Cortex of kidney (tissue), 1 donor: ENCODE results near the gene CHD3.

Experiments
- DNase-seq: peaks from one replicate; lab custom pipeline; 2025; lab: John Stamatoyannopoulos, UW

The CHD3 gene

GRCh38 chr17:7894226-7894625, 5.6 kb downstream of the CHD3 start:
- DNase-seq, result no peak

DNA sequence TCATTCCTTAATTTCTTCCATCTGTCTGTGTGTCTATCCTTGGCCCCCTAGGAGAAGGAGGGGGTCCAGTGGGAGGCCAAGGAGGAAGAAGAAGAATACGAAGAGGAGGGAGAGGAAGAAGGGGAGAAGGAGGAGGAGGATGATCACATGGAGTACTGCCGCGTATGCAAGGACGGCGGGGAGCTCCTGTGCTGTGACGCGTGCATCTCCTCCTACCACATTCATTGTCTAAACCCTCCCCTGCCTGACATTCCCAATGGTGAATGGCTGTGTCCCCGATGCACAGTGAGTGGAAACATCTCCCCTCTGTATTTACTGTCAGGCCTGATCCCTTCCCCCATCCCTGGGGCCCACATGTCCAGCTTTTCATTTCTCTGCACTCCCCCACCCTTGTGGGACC, 6.3 kb downstream of the CHD3 start:
- no peak for DNase-seq

GRCh38 chr17:7897090-7897489, 8.5 kb downstream of the CHD3 start:
- no peak for DNase-seq

GRCh38 chr17:7897773-7898172, 9.2 kb downstream of the CHD3 start:
- DNase-seq, result no peak

DNA sequence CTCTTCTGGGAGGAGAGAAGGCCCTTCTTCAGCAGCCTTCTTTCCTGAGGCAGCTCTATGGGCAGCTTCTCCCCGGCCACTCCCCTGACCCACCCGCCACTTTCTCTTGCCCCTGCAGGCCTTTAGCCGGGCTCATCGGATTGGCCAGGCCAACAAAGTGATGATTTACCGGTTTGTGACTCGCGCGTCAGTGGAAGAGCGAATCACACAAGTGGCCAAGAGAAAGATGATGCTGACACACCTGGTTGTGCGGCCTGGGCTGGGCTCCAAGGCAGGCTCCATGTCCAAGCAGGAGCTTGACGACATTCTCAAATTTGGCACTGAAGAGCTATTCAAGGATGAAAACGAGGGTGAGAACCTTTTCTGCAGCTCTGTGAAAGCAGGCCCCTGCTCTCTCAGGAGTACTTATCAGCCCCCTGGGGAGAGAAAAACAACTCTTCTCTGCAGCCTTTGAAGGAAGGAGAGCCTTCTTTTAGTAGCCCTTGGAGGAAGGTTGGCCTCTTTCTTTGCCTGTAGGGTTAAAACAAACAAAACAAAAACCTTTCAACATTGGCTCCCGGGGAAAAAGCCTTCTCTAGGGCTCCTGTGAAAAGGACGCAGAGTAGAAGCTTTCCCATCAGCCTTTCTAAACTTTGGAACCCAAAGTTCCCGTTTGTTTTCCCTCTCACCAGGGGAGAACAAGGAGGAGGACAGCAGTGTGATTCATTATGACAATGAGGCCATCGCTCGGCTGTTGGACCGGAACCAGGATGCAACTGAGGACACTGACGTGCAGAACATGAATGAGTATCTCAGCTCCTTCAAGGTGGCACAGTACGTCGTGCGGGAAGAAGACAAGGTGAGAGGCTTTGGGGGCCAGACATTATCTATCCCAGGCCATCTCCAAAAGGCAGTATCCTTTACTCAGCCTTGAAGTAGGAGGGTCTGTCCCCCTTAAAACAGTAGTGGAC, 14.8 kb downstream of the CHD3 start:
- no peak for DNase-seq

- no peak for DNase-seq
Measured at GRCh38 chr17:7909089-7909488, 20.5 kb downstream of the CHD3 start.

- DNase-seq, result no peak
Measured at GRCh38 chr17:7910281-7910680, 21.7 kb downstream of the CHD3 start.

GRCh38 chr17:7910711-7911110, 22.1 kb downstream of the CHD3 start:
- no peak for DNase-seq

GRCh38 chr17:7911116-7911515, 22.5 kb downstream of the CHD3 start:
- no peak for DNase-seq

GRCh38 chr17:7912927-7913524, 24.4 kb downstream of the CHD3 start:
- DNase-seq, result no peak

GRCh38 chr17:7915179-7915610, 26.6 kb downstream of the CHD3 start:
- no peak for DNase-seq

DNA sequence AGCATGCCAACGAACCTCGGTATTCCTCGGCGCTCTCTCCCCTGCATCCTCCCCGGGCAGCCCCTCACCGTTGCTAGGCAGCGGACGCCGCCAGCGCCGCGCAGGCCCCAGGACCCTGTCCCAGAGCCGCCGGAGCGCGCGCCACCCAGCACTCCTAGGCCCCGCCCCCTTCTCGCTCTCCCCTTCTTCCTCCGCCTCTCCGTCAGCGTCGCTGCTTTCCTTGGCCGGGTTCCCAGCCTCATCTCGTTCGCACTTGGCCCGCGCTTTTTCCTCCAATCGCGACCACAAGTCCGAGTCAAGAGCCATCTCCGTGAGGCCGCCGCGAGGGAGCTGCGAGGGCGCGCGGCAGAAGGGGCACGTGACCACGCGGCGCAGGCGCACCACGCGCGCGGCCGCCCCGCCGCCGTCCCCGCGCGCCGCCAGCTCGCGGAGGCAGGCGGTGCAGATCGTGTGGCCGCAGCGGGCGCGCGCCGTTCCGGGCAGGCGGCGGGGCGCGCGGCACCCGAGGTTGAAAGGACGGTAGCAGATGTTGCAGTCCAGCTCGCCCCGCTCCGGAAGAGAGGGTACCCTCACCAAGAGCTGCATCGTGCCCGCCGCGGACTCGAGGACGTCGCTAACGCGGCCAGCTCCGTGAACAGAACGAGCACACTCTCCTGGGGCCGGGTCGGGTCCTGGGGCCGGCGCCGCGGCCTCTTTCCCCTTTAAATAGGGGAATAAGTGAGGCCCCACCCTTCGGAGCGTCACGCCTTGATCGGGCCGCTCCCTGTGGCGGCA, 27.2 kb downstream of the CHD3 start, which contains the start of gene RNF227:
Gene RNF227, minus strand, starts transcription at position 679 of the 774 bp plus-strand sequence. Its CDS starts 94 bp downstream, at position 585.
- no peak for DNase-seq

DNA sequence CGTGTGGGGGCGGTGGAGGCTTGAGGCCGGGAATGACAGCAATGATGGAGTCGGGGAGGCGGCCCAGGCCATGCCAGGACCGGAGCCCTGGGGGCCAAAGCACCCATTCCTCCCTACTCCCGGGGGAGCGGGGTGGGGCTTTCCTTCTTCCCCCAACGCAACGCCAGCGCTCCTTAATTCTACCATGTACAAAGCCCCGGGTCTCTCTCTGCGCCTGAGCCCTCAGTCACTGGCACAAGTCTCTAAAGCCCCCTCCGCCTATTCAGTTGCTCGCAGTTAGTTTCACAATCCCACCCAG, 27.7 kb downstream of the CHD3 start:
- DNase-seq, result no peak

- no peak for DNase-seq
Measured at GRCh38 chr17:7916808-7917207, 28.2 kb downstream of the CHD3 start.

GRCh38 chr17:7922269-7922844, 33.8 kb downstream of the CHD3 start:
- DNase-seq, result no peak

DNA sequence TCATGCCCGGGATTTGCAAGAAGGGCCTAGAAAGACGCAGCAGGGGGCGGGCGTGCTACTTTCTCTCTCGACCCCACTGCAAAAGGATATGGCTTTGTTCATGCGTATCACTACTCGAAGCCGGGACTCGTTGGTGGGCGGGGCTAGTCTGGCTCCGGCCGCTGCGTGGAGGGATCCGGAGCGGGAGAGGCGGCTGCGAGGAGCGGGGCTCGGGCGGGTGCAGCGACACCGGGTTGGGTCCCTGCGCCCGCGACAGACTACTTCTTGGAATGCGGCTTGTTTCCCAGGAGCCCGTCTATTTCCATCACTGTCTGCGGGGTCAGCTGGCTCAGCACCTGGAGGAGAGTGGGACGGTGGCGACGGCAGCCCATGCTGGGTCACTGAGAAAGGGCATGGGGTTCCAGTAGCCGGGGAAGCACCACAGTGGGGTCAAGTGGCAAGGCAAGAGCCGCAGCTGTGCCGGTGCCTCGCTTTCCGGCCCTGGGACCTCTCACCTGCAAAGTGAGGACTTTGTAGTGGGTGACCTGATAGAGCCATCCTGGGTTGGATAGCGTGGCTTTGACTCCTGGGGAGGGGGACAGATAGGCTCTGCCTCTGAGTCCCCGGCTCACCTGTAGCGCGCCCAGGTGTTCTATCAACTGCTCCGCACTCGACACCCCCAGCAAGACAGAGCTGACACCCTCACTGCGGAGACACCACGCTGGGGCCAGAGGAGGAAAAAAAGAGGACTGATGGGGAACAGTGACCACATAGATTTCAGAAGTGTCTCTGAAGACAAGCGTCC, 34.4 kb downstream of the CHD3 start:
- no peak for DNase-seq

DNA sequence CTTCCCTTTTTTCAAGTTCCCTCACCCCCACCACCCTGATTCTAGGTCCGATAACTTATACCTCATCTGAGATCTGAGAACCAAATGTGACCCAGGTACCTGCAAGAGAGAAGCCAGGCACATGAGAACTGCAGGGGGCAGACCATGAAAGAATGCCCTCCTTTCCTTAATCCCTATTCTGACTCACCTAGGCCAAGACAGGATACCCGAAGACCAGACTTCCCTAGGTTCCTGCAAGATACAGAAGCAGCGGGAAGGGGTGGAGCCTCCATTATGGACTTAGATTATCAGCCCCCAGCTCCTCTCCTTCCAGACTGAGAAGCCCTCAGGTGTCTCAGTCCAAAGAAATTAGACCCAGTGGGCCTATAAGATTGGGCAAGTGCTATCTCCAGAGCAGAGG, 39.0 kb downstream of the CHD3 start:
- DNase-seq, result no peak

- DNase-seq, result no peak
Measured at GRCh38 chr17:7929158-7930023, 40.8 kb downstream of the CHD3 start, which contains the start of gene KCNAB3. Gene KCNAB3 (minus strand): TSS chr17:7929856. CDS start chr17:7929435, 421 bp downstream.

DNA sequence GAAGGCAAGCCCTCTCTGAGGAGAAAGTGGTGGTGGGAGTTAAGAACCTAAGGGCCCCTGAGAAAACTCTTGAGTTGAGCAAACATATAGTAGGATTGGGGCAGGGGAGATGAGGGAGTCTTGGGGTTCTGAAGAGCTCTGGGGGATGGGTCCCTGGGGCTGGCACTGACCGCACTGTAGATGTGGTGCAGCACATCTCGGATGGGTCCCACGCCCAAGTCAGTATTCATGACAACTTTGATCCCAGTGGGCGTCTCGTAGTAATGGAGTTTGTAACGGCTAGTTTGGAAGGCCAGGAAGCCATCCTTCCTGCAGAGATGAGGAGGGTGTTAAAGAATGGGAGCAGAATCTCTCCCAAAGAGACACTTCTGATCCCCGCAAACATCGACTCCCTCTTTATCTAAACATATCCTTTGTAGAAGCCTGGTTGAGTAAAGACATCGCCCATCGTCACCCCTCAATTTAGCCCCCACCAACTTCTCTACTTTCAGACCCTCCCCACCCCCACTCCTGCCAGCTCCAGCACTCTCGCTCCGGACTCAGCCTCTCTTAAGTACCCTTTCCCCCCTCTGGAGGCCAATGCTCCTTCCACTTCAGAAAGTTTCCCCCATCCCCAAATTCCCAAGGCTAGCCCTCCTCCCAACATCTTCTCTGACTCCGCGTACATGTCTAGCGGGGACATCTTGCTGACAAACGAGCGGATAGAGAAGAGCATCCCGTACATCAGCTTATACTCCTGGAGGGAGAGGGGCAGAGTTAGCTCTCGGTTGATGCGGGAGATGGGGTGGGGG, 42.4 kb downstream of the CHD3 start:
- no peak for DNase-seq
